Activated B cell treated with CpG ODN at 0.5 μM for 24 hours (primary cell): ENCODE data around the gene SUGCT. TPM values are rescaled to one million over a fixed set of nuclear protein-coding genes. Genes with fewer than 3 reads are reported as not detected.

Experiments
- ATAC-seq: fragments of 200-7000 bp; cut with Tn5 transposase; one replicate; pipeline ENCODE4 v1.10.0; 2021; ENCODE audit warnings: low read depth, mild to moderate bottlenecking, moderate library complexity
- CTCF ChIA-PET: fragments of 350-600 bp; sonication (Branson Sonifier 250); formaldehyde crosslinking; loops from one replicate; lab custom pipeline; 2021; ENCODE audit warnings: antibody characterized with exemption; lab: Charles Lee
- POLR2A ChIA-PET: fragments of 350-600 bp; sonication (Branson Sonifier 250); formaldehyde crosslinking; loops from one replicate; lab custom pipeline; 2021; ENCODE audit warnings: antibody characterized with exemption; lab: Charles Lee
- DNase-seq: peaks from one replicate; pipeline ENCODE4 v3.0.0; 2022
- H3K27ac Mint-ChIP-seq: one replicate; pipeline ENCODE4 v1.8.0; 2020; ENCODE audit warnings: mixed read lengths
- H3K27me3 Mint-ChIP-seq: one replicate; pipeline ENCODE4 v1.8.0; 2021; ENCODE audit warnings: mixed read lengths
- H3K36me3 Mint-ChIP-seq: one replicate; pipeline ENCODE4 v1.8.0; 2021; ENCODE audit warnings: low read depth, mixed read lengths
- H3K4me1 Mint-ChIP-seq: one replicate; pipeline ENCODE4 v1.8.0; 2021; ENCODE audit warnings: mixed read lengths
- H3K4me3 Mint-ChIP-seq: one replicate; pipeline ENCODE4 v1.8.0; 2020; ENCODE audit warnings: mild to moderate bottlenecking, mixed read lengths
- H3K9me3 Mint-ChIP-seq: one replicate; pipeline ENCODE4 v1.8.0; 2020; ENCODE audit warnings: mixed read lengths
- CTCF ChIP-seq: fragments of 200-600 bp; IDR thresholded peaks from one replicate; pipeline ENCODE4 v1.8.0; 2022; ENCODE audit warnings: antibody characterized with exemption, mild to moderate bottlenecking
- intact Hi-C: fragments of 100-400 bp; cut with micrococcal nuclease; formaldehyde crosslinking; loops from one replicate; pipeline ENCODE4 v1.15.1; 2024
- total RNA-seq: library from RNA; stranded (reverse); gene quantifications from 2 replicates; pipeline ENCODE4 v1.2.3, GENCODE V29; 2022

Gene SUGCT
- total RNA-seq, 1 donor from 2014 or later, result 1.3 TPM

- ATAC-seq, result no peak
- no peak for TF ChIP-seq CTCF
- H3K9me3 Mint-ChIP-seq, result no peaks in the 10 kb centered on the region
- H3K27ac Mint-ChIP-seq, result no peak overlapping the region
- no peaks in the 10 kb centered on the region for H3K27me3 Mint-ChIP-seq
- H3K4me1 Mint-ChIP-seq, result no peaks in the 10 kb centered on the region
- H3K4me3 Mint-ChIP-seq, result no peak overlapping the region
- intact Hi-C loops, result no loop called here
- H3K36me3 Mint-ChIP-seq, result no peaks in the 10 kb centered on the region
- ChIA-PET CTCF (interaction anchor here (3.0 kb wide), 1 partner anchor 1373 kb away, joined by 16 read pairs; no protein-coding TSS in a partner anchor), POLR2A (no interaction called here)
- no peak for DNase-seq
These were observed 197.1 kb downstream of the SUGCT start for GRCh38 chr7:40331915-40332314.

- CTCF ChIA-PET, result interaction anchor here (3.0 kb wide), 1 partner anchor 1372 kb away, joined by 16 read pairs; no protein-coding TSS in a partner anchor
- H3K4me1 Mint-ChIP-seq, result no peaks in the 10 kb centered on the region
These were observed 197.7 kb downstream of the SUGCT start for GRCh38 chr7:40332516-40332915.

GRCh38 chr7:40341836-40342235, 207.0 kb downstream of the SUGCT start:
- ATAC-seq (no peak), DNase-seq (no peak)
- TF ChIP-seq CTCF, result no peak

More at GRCh38 chr7:40332516-40332915, 197.7 kb downstream of the SUGCT start:
- H3K9me3 Mint-ChIP-seq, result peaks cover under 1% of the 10 kb centered on the region
- H3K36me3 Mint-ChIP-seq, result no peaks in the 10 kb centered on the region
- no peak for DNase-seq
- no peak overlapping the region for H3K27ac Mint-ChIP-seq
- POLR2A ChIA-PET, result no interaction called here
- intact Hi-C loops, result no loop called here
- H3K4me3 Mint-ChIP-seq, result no peak overlapping the region
- no peak for ATAC-seq
- no peaks in the 10 kb centered on the region for H3K27me3 Mint-ChIP-seq
- no peak for TF ChIP-seq CTCF

GRCh38 chr7:40346554-40346953, 211.7 kb downstream of the SUGCT start:
- no peaks in the 10 kb centered on the region for H3K9me3 Mint-ChIP-seq
- peaks cover 2% of the 10 kb centered on the region for H3K27me3 Mint-ChIP-seq
- POLR2A ChIA-PET, result no interaction called here
- no peaks in the 10 kb centered on the region for H3K4me1 Mint-ChIP-seq
- H3K27ac Mint-ChIP-seq, result no peak overlapping the region
- no peak for TF ChIP-seq CTCF
- no peak for ATAC-seq
- H3K4me3 Mint-ChIP-seq, result no peak overlapping the region
- CTCF ChIA-PET, result no interaction called here
- no peaks in the 10 kb centered on the region for H3K36me3 Mint-ChIP-seq
- intact Hi-C loops, result no loop called here
- DNase-seq, result no peak

More at GRCh38 chr7:40341836-40342235, 207.0 kb downstream of the SUGCT start:
- no peaks in the 10 kb centered on the region for H3K36me3 Mint-ChIP-seq
- peaks cover 6% of the 10 kb centered on the region for H3K9me3 Mint-ChIP-seq
- H3K27me3 Mint-ChIP-seq, result no peaks in the 10 kb centered on the region
- H3K4me1 Mint-ChIP-seq, result no peaks in the 10 kb centered on the region
- no peak overlapping the region for H3K27ac Mint-ChIP-seq
- POLR2A ChIA-PET, result no interaction called here
- intact Hi-C loops, result no loop called here
- CTCF ChIA-PET, result no interaction called here
- H3K4me3 Mint-ChIP-seq, result no peak overlapping the region

GRCh38 chr7:40348126-40348728, 213.4 kb downstream of the SUGCT start:
- CTCF ChIA-PET, result no interaction called here
- H3K36me3 Mint-ChIP-seq, result no peaks in the 10 kb centered on the region
- no peak for TF ChIP-seq CTCF
- no peak for ATAC-seq
- intact Hi-C loops, result no loop called here
- no peak for DNase-seq
- H3K9me3 Mint-ChIP-seq, result no peaks in the 10 kb centered on the region
- H3K27me3 Mint-ChIP-seq, result peaks cover 2% of the 10 kb centered on the region
- no peak overlapping the region for H3K4me3 Mint-ChIP-seq
- no peaks in the 10 kb centered on the region for H3K4me1 Mint-ChIP-seq
- H3K27ac Mint-ChIP-seq, result no peak overlapping the region
- POLR2A ChIA-PET, result no interaction called here
